ENCODE results near the gene MDP1.

The MDP1 gene

DNA sequence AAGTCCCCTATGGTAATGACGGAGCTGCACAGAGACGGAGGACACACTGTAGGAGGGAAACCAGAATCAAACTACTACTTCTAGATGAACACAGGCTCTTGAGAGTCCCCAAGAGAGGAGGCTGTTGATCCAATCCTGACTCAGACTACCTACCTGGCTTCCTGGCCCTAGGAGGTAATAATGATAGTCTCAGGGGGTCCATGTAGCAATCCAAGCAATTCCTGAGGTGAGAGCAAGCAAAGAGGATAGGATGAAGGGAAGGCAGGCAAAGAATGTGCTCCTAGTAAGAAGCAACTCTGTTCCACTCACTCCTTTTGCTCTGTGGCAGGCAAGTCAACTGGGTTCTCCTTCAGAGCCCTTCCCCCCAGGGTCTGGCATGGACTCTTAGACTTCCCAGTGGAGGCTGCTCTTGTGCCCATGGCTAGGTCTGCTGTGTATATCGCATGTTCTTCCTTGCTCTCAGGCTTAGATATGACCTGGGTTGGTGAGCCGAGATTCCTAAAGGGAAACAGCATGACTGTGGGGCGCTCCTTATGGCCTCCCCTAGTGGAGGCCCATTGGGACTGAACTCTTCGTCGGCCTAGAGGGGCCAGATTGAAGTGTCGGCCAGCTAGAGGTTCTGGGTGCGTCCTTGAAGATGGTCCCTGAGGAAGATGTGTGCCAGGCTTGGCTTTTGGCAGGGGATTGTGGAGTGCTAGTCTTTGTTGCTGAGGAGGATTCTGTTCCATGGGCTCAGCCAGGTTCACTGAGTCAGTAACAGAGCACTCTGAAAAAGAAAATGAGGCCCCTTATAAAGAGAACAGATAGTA lies 24.4 kb upstream of the MDP1 start:
- Histone ChIP-seq H3K27ac (ENCODE audit: low read depth, low read length, poor library complexity, severe bottlenecking) (no peak overlapping the region), H3K27me3 (ENCODE audit: insufficient read depth, low read length) (no peaks in the 10 kb centered on the region), H3K36me3 (ENCODE audit: insufficient read depth, low read length) (peaks cover 59% of the 10 kb centered on the region), H2AFZ (ENCODE audit: low read length) (no peak overlapping the region), H4K20me1 (ENCODE audit: insufficient read depth, low read length) (no peaks in the 10 kb centered on the region), H3F3A (ENCODE audit: insufficient read depth, low read length) (no peaks in the 10 kb centered on the region), H3K79me2 (ENCODE audit: insufficient read depth, low read length) (no peaks in the 10 kb centered on the region), H3K9me3 (ENCODE audit: low read length) (no peaks in the 10 kb centered on the region), H3K4me1 (ENCODE audit: insufficient read depth, low read length, severe bottlenecking) (peaks cover 22% of the 10 kb centered on the region), H3K9me2 (ENCODE audit: low read depth, low read length) (no peaks in the 10 kb centered on the region), H3K9ac (ENCODE audit: low read length) (no peak overlapping the region), H3K4me2 (ENCODE audit: low read length) (peak overlapping the region; percentile 65; the same call in 1 of the 2 replicates), H3K4me3 (ENCODE audit: low read depth, low read length, poor library complexity, severe bottlenecking) (no peak overlapping the region)
- no peak for TF ChIP-seq EZH2 (IDR thresholded peaks at IDR 0.05; ENCODE audit: borderline replicate concordance, low read length)
- TF ChIP-seq, protein P1, sequence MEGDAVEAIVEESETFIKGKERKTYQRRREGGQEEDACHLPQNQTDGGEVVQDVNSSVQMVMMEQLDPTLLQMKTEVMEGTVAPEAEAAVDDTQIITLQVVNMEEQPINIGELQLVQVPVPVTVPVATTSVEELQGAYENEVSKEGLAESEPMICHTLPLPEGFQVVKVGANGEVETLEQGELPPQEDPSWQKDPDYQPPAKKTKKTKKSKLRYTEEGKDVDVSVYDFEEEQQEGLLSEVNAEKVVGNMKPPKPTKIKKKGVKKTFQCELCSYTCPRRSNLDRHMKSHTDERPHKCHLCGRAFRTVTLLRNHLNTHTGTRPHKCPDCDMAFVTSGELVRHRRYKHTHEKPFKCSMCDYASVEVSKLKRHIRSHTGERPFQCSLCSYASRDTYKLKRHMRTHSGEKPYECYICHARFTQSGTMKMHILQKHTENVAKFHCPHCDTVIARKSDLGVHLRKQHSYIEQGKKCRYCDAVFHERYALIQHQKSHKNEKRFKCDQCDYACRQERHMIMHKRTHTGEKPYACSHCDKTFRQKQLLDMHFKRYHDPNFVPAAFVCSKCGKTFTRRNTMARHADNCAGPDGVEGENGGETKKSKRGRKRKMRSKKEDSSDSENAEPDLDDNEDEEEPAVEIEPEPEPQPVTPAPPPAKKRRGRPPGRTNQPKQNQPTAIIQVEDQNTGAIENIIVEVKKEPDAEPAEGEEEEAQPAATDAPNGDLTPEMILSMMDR (IDR thresholded peaks at IDR 0.05; ENCODE audit: low read length): no peak

DNA sequence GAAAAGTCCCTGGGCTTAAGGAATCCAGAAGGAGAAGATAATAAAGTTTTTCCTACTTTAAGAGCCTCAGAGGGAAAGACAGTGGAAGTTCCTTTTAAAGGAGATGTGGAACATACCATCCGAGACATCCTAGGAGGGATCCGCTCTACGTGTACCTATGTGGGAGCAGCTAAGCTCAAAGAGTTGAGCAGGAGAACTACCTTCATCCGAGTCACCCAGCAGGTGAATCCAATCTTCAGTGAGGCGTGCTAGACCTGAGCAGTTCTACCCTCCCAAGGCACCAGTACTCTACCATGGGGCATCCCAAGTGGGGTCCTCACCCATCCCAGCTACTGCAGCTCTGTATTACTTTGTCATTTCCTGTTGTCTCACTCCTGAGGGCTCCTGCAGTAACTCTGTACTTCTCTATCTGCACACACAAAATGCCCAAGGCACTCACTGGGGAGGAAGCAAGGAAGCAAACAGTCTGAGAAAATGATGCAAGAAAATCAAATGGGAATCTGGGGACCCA lies 22.7 kb upstream of the MDP1 start:
- TF ChIP-seq, protein P1 (IDR thresholded peaks at IDR 0.05; ENCODE audit: low read length): no peak
- no peak for TF ChIP-seq EZH2 (IDR thresholded peaks at IDR 0.05; ENCODE audit: borderline replicate concordance, low read length)
- no peak overlapping the region for H3K27ac ChIP-seq (ENCODE audit: low read depth, low read length, poor library complexity, severe bottlenecking)
- H3K9me2 ChIP-seq (ENCODE audit: low read depth, low read length): no peaks in the 10 kb centered on the region
- no peak overlapping the region for H2AFZ ChIP-seq (ENCODE audit: low read length)
- H3K4me3 ChIP-seq (ENCODE audit: low read depth, low read length, poor library complexity, severe bottlenecking): no peak overlapping the region
- no peak overlapping the region for H3K9ac ChIP-seq (ENCODE audit: low read length)
- H3K36me3 ChIP-seq (ENCODE audit: insufficient read depth, low read length): peaks cover 70% of the 10 kb centered on the region
- H3K4me2 ChIP-seq (ENCODE audit: low read length): no peak overlapping the region
- no peaks in the 10 kb centered on the region for H3K27me3 ChIP-seq (ENCODE audit: insufficient read depth, low read length)
- peaks cover 34% of the 10 kb centered on the region for H3K4me1 ChIP-seq (ENCODE audit: insufficient read depth, low read length, severe bottlenecking)
- H3K79me2 ChIP-seq (ENCODE audit: insufficient read depth, low read length): no peaks in the 10 kb centered on the region
- no peaks in the 10 kb centered on the region for H3K9me3 ChIP-seq (ENCODE audit: low read length)
- no peaks in the 10 kb centered on the region for H4K20me1 ChIP-seq (ENCODE audit: insufficient read depth, low read length)
- H3F3A ChIP-seq (ENCODE audit: insufficient read depth, low read length): 0 out of 2 replicates have a peak, but pooled peaks cover 3% of the 10 kb centered on the region

DNA sequence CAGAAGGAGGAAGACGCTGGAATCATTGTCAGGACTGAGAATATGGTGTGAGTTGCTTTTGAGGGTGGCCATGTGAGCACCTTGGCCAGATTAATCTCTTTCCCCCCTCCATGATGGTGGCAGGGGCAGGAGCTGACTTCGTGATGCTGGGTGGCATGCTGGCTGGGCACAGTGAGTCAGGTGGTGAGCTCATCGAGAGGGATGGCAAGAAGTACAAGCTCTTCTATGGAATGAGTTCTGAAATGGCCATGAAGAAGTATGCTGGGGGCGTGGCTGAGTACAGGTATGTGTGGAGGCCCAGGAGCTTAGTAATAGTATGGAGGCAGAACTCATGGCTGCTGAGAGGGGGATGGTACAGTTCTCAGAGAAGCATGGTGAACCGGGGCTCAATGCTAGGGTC lies 22.3 kb upstream of the MDP1 start:
- Histone ChIP-seq H2AFZ (ENCODE audit: low read length) (no peak overlapping the region), H3K4me2 (ENCODE audit: low read length) (no peak overlapping the region), H3K4me1 (ENCODE audit: insufficient read depth, low read length, severe bottlenecking) (peaks cover 34% of the 10 kb centered on the region), H3K9me2 (ENCODE audit: low read depth, low read length) (no peaks in the 10 kb centered on the region), H3K79me2 (ENCODE audit: insufficient read depth, low read length) (no peaks in the 10 kb centered on the region), H3K9me3 (ENCODE audit: low read length) (no peaks in the 10 kb centered on the region), H3F3A (ENCODE audit: insufficient read depth, low read length) (0 out of 2 replicates have a peak, but pooled peaks cover 3% of the 10 kb centered on the region), H3K9ac (ENCODE audit: low read length) (no peak overlapping the region), H3K27ac (ENCODE audit: low read depth, low read length, poor library complexity, severe bottlenecking) (no peak overlapping the region), H3K36me3 (ENCODE audit: insufficient read depth, low read length) (peaks cover 70% of the 10 kb centered on the region), H3K4me3 (ENCODE audit: low read depth, low read length, poor library complexity, severe bottlenecking) (no peak overlapping the region), H4K20me1 (ENCODE audit: insufficient read depth, low read length) (no peaks in the 10 kb centered on the region), H3K27me3 (ENCODE audit: insufficient read depth, low read length) (no peaks in the 10 kb centered on the region)
- TF ChIP-seq EZH2 (IDR thresholded peaks at IDR 0.05; ENCODE audit: borderline replicate concordance, low read length): no peak
- TF ChIP-seq, protein P1 (IDR thresholded peaks at IDR 0.05; ENCODE audit: low read length): no peak
